OCI-LY3 (cell line): Measurements from ENCODE around the gene KRTDAP.

ENCODE experiments used
- CTCF ChIP-seq: fragments of 200-600, 300-600 bp; sonication (generic); IDR thresholded peaks from 2 replicates; pipeline ENCODE4 v1.5.1; 2014; ENCODE audit warnings: antibody characterized with exemption, low read length, low read depth
- EZH2phosphoT487 ChIP-seq: fragments of 200-600 bp; shearing (Covaris generic); IDR thresholded peaks from 2 replicates; pipeline ENCODE4 v1.6.1; 2018; ENCODE audit warnings: antibody characterized with exemption, mixed run types, low read depth

GRCh38 chr19:35519291-35519690, 29.0 kb upstream of the KRTDAP start:
- TF ChIP-seq CTCF, result no peak
- TF ChIP-seq EZH2phosphoT487, result no peak
